Adipose tissue (tissue), 3 donors: ENCODE results near the gene TK2. TPM values are rescaled to one million over a fixed set of nuclear protein-coding genes. Genes with fewer than 3 reads are reported as not detected.
"Not testable (repeated sequence)": the region's sequence is repeated elsewhere in the genome, so short reads cannot be mapped to it uniquely, and the experiment has no call there.

Experiments used
- H3K27ac ChIP-seq: one replicate; pipeline ENCODE4 v1.5.1; 2013; ENCODE audit warnings: low read depth, low read length
- WGBS, 3 donors: extraction: QIAGEN DNeasy Blood & Tissue Kit; methylation state at CpG; one replicate each; pipeline ENCODE4 v1.1.7; 2013; 5-methylcytosine and 5-hydroxymethylcytosine counted together
- polyA plus RNA-seq, 3 donors: library from polyadenylated mRNA; stranded (reverse); fragments of 200-250 nt; gene quantifications; one replicate each; pipeline ENCODE4 v1.2.3, GENCODE V29; 2013
- donor health status: healthy with polysubstance abuse.
- donor health status: Bipolar disorder and iron deficiency.
- donor health status: healthy.

TK2 gene
- polyA plus RNA-seq, 3 donors, result 15.7 to 38.8 (median 37.2) TPM

- 82 to 89% (median 88%) methylated on average over 9 to 11 of the region's 11 CpGs for WGBS, 3 donors
- no peak overlapping the region for H3K27ac ChIP-seq
Observed at GRCh38 chr16:66468321-66468965, 81.5 kb downstream of the TK2 start.

DNA sequence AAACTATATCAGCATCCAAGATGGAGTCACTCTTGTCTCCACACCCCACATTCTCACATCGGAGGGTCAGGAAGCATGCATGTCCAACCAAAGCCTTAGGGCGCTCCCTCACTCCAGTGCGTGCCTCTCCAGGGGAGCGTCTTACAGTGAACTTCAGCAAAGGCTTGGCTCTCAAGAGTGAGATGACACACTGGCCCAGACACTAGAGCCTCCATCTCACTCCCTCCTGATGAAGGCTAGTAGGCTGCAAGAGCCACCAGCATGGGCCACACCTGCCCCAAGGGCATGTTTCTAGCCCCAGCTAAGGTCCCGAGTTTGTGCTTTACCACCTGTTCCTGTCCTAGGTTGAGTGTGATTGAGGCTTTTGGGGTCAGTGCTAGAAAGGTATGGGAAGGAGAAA is 82.3 kb downstream of the TK2 start:
- 88 to 94% (median 92%) methylated on average over 5 of the region's 5 CpGs for WGBS, 3 donors
- H3K27ac ChIP-seq, result no peak overlapping the region

GRCh38 chr16:66466636-66467035 is 83.3 kb downstream of the TK2 start:
- WGBS, 3 donors, result 91 to 96% (median 94%) methylated on average over 6 of the region's 6 CpGs
- H3K27ac ChIP-seq, result not testable (repeated sequence)

DNA sequence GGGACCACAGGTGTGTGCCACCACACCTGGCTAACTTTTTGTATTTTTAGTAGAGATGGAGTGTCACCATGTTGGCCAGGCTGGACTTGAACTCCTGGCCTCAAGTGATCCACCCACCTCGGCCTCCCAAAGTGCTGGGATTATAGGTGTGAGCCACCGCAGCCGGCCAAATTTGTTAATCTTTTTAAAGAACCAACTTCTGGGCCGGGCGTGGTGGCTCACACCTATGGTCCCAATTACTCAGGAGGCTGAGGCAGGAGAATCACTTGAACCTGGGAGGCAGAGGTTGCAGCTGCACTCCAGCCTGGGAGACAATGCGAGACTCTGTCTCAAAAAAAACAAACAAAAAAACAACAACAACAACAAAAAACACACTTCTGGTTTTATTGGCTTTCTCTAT is 84.0 kb downstream of the TK2 start:
- H3K27ac ChIP-seq, result not testable (repeated sequence)
- 88 to 97% (median 93%) methylated on average over 6 of the region's 6 CpGs for WGBS, 3 donors

- WGBS, 3 donors, result 31 to 93% (median 86%) methylated on average over 1 of the region's 1 CpG
- no peak overlapping the region for H3K27ac ChIP-seq
Observed at GRCh38 chr16:66462912-66463311, 87.0 kb downstream of the TK2 start.

DNA sequence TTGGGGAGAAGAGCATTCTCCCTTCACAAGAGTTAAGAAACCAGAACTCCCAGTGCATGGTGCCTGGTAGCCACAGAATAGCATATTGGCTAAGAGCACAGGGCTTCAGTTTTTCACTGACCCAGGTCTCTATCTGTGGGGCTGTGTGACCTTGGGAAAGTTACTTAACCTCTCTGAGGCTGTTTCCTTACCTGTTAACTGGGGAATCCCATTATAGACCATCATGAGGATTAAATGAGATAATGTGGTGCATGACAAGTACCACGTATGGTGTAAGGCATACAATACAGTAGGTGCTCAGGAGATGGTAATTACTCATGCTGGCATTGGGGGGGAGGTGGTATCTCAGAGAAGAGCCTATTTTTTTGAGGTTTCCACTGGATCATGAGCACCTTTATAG is 89.2 kb downstream of the TK2 start:
- 85 to 88% (median 87%) methylated on average over 1 of the region's 1 CpG for WGBS, 3 donors
- H3K27ac ChIP-seq, result no peak overlapping the region

- 28 to 51% (median 40%) methylated on average over 5 of the region's 5 CpGs for WGBS, 3 donors
- H3K27ac ChIP-seq, result no peak overlapping the region
Observed at GRCh38 chr16:66459878-66460277, 90.0 kb downstream of the TK2 start.

- WGBS, 3 donors, result 65 to 83% (median 78%) methylated on average over 7 of the region's 7 CpGs
Observed at GRCh38 chr16:66458853-66459252, 91.1 kb downstream of the TK2 start.

GRCh38 chr16:66458292-66458691 is 91.6 kb downstream of the TK2 start:
- H3K27ac ChIP-seq, result no peak overlapping the region
- 76 to 92% (median 89%) methylated on average over 5 of the region's 5 CpGs for WGBS, 3 donors

More at GRCh38 chr16:66458853-66459252, 91.1 kb downstream of the TK2 start:
- H3K27ac ChIP-seq, result no peak overlapping the region

Other genes with a start within 250 kb of the TK2 start
- gene CDH5, start 183.4 kb downstream of the TK2 start, polyA plus RNA-seq, result 10 to 100 TPM; 10.3 to 82.7 (median 54.0) TPM
- under 1 TPM; 0.10 to 0.34 (median 0.27) TPM for gene BEAN1, start 122.8 kb downstream of the TK2 start, polyA plus RNA-seq
- 10 to 100 TPM; 18.7 to 60.9 (median 46.2) TPM for gene CKLF, start 2.5 kb upstream of the TK2 start, polyA plus RNA-seq
- under 1 TPM; 0.21 to 0.67 (median 0.45) TPM for gene CMTM1, start 16.3 kb upstream of the TK2 start, polyA plus RNA-seq
- 1 to 10 TPM in 2 of 3 donors, under 1 TPM in 1; 0.16 to 8.0 (median 3.8) TPM for gene CMTM2, start 29.3 kb upstream of the TK2 start, polyA plus RNA-seq
- 10 to 100 TPM in 2 of 3 donors, 1 to 10 TPM in 1; 5.4 to 59.5 (median 31.5) TPM for gene CMTM3, start 54.6 kb upstream of the TK2 start, polyA plus RNA-seq
- 10 to 100 TPM in 1 of 3 donors, 1 to 10 TPM in 2; 4.6 to 16.2 (median 9.4) TPM for gene CMTM4, start 146.6 kb upstream of the TK2 start, polyA plus RNA-seq
- 100 to 1,000 TPM in 1 of 3 donors, 10 to 100 TPM in 2; 32.8 to 106 (median 57.0) TPM for gene DYNC1LI2, start 201.5 kb upstream of the TK2 start, polyA plus RNA-seq